ENCODE data around the gene CLEC19A. TPM values are rescaled to one million over a fixed set of nuclear protein-coding genes. Genes with fewer than 3 reads are reported as not detected.

Gene CLEC19A
- total RNA-seq, 1 experiment from 2014 or later, result 0.41 TPM

GRCh38 chr16:19281246-19281645 lies 4.3 kb upstream of the CLEC19A start:
- H3K9me3 ChIP-seq (ENCODE audit: insufficient read depth, low read depth), result no peaks in the 10 kb centered on the region
- no peaks in the 10 kb centered on the region for H3K27me3 ChIP-seq (ENCODE audit: insufficient read depth, low read depth)
- DNase-seq, result no peak
- no TSS peak for BruUV-seq (replicated peaks)
- peaks cover 28% of the 10 kb centered on the region; the same call in 1 of the 2 replicates for H3F3A ChIP-seq (ENCODE audit: insufficient read depth, low read depth)
- no peaks in the 10 kb centered on the region for H4K20me1 ChIP-seq (ENCODE audit: insufficient read depth)
- H3K4me3 ChIP-seq, result no peak overlapping the region
- H3K4me2 ChIP-seq, result no peak overlapping the region
- CTCF ChIA-PET, result no interaction called here
- no peaks in the 10 kb centered on the region for H3K79me2 ChIP-seq (ENCODE audit: low read depth)
- peaks cover 23% of the 10 kb centered on the region for H3K4me1 ChIP-seq (replicated peaks; ENCODE audit: insufficient read depth)
- intact Hi-C loops (cut with micrococcal nuclease; ENCODE audit: unreplicated experiment), result loop anchor here (5.0 to 10.0 kb wide), 2 partner anchors 44 to 94 kb away; no protein-coding TSS in a partner anchor
- no peak overlapping the region for H3K27ac ChIP-seq
- POLR2A ChIA-PET (ENCODE audit: unreplicated experiment), result no interaction called here
- TF ChIP-seq EZH2 (IDR thresholded peaks at IDR 0.05; ENCODE audit: low read depth), result no peak
- TF ChIP-seq CTCF (conservative IDR thresholded peaks at IDR 0.05), result no peak
- H3K9me2 ChIP-seq (ENCODE audit: insufficient read depth), result no peaks in the 10 kb centered on the region
- H3K36me3 ChIP-seq (ENCODE audit: low read depth), result no peaks in the 10 kb centered on the region
- H2AFZ ChIP-seq, result no peak overlapping the region

GRCh38 chr16:19282101-19282500 lies 3.4 kb upstream of the CLEC19A start:
- DNase-seq, result no peak
- TF ChIP-seq EZH2 (IDR thresholded peaks at IDR 0.05; ENCODE audit: low read depth) (no peak), CTCF (conservative IDR thresholded peaks at IDR 0.05) (no peak)
- Histone ChIP-seq H3K9me3 (ENCODE audit: insufficient read depth, low read depth) (no peaks in the 10 kb centered on the region), H3K9me2 (ENCODE audit: insufficient read depth) (no peaks in the 10 kb centered on the region), H3K4me1 (replicated peaks; ENCODE audit: insufficient read depth) (peaks cover 23% of the 10 kb centered on the region), H2AFZ (no peak overlapping the region), H3F3A (ENCODE audit: insufficient read depth, low read depth) (peaks cover 28% of the 10 kb centered on the region; the same call in 1 of the 2 replicates), H3K27ac (no peak overlapping the region), H3K79me2 (ENCODE audit: low read depth) (no peaks in the 10 kb centered on the region), H4K20me1 (ENCODE audit: insufficient read depth) (no peaks in the 10 kb centered on the region), H3K27me3 (ENCODE audit: insufficient read depth, low read depth) (no peaks in the 10 kb centered on the region), H3K4me2 (no peak overlapping the region), H3K4me3 (no peak overlapping the region), H3K36me3 (ENCODE audit: low read depth) (no peaks in the 10 kb centered on the region)
- ChIA-PET CTCF (no interaction called here), POLR2A (ENCODE audit: unreplicated experiment) (interaction anchor here (0.7 kb wide), 1 partner anchor 225 kb away, joined by 4 read pairs; no protein-coding TSS in a partner anchor)
- BruUV-seq (replicated peaks), result no TSS peak
- intact Hi-C loops (cut with micrococcal nuclease; ENCODE audit: unreplicated experiment), result loop anchor here (5.0 to 10.0 kb wide), 2 partner anchors 45 to 93 kb away; no protein-coding TSS in a partner anchor

DNA sequence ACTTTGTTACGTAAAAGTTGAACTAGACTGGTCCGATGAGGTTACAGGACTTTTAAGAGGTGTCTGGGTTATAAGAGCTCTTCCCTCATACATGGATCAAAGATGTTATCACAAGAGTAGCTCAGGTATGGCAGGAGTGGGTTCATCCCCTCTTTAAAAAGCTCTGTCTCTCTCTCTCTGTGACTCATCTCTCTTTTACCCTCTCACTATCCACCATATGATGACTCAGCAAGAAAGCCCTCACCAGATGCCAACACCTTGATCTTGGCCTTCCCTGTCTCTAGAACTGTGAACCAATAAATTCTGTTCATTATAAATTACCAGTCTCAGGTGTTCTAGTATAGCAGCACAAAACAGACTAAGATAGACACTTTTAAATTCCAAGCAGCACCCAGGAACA lies 1.9 kb upstream of the CLEC19A start:
- BruUV-seq (replicated peaks), result no TSS peak
- no peak for TF ChIP-seq EZH2 (IDR thresholded peaks at IDR 0.05; ENCODE audit: low read depth)
- TF ChIP-seq CTCF (conservative IDR thresholded peaks at IDR 0.05), result no peak
- Histone ChIP-seq H3F3A (ENCODE audit: insufficient read depth, low read depth) (peaks cover 28% of the 10 kb centered on the region; the same call in 1 of the 2 replicates), H3K27me3 (ENCODE audit: insufficient read depth, low read depth) (no peaks in the 10 kb centered on the region), H3K27ac (peak overlapping the region; percentile 76), H3K79me2 (ENCODE audit: low read depth) (no peaks in the 10 kb centered on the region), H3K4me1 (replicated peaks; ENCODE audit: insufficient read depth) (peaks cover 23% of the 10 kb centered on the region), H3K9me3 (ENCODE audit: insufficient read depth, low read depth) (no peaks in the 10 kb centered on the region), H3K4me2 (peak overlapping the region; percentile 65), H3K9me2 (ENCODE audit: insufficient read depth) (no peaks in the 10 kb centered on the region), H2AFZ (no peak overlapping the region), H4K20me1 (ENCODE audit: insufficient read depth) (no peaks in the 10 kb centered on the region), H3K36me3 (ENCODE audit: low read depth) (no peaks in the 10 kb centered on the region), H3K4me3 (no peak overlapping the region)
- CTCF ChIA-PET, result no interaction called here
- DNase-seq, result peak; percentile 33 to 72
- intact Hi-C loops (cut with micrococcal nuclease; ENCODE audit: unreplicated experiment), result loop anchor here (5.0 to 10.0 kb wide), 2 partner anchors 46 to 91 kb away; no protein-coding TSS in a partner anchor
- POLR2A ChIA-PET (ENCODE audit: unreplicated experiment), result interaction anchor here (0.6 to 1.1 kb wide), 4 partner anchors 55 to 480 kb away, joined by 3 to 6 read pairs (median 4); no protein-coding TSS in a partner anchor

Data from PC-9 (cell line).